GM20000 (cell line): Measurements from ENCODE around the gene ZNF346.
A peak's percentile ranks its signal among the peaks of the same experiment; 100 is the strongest.

Experiments
- DNase-seq: peaks from one replicate; pipeline ENCODE4 v3.0.0; 2012; ENCODE audit warnings: low spot score
- TF ChIP-seq, protein P1 (sequence below): IDR thresholded peaks from 2 replicates; pipeline ENCODE4 v1.5.1; 2012; ENCODE audit warnings: mild to moderate bottlenecking, control low read depth; ENCODE audit errors: extremely low read depth, missing control alignments

Gene ZNF346

DNA sequence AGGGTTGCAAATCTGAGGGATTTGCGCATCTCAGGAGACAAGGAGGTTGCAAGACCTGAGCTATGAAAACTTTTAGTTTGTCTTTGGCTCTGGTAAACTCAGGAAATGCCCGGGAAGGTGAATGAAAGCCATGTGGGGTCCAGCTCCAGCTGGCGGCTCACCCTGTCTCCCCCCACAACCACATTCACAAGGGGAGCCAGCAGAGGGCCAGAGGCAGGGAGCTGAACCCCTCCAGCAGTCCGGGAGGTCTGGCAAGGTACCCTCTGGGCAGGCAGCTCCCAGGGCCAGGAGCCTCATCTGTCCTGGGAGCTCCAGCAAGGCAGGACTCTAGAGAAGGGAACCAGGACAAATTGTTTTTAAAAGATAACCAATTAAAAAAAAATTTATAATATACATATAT is 61.7 kb downstream of the ZNF346 start:
- no peak for DNase-seq
- TF ChIP-seq, protein P1, sequence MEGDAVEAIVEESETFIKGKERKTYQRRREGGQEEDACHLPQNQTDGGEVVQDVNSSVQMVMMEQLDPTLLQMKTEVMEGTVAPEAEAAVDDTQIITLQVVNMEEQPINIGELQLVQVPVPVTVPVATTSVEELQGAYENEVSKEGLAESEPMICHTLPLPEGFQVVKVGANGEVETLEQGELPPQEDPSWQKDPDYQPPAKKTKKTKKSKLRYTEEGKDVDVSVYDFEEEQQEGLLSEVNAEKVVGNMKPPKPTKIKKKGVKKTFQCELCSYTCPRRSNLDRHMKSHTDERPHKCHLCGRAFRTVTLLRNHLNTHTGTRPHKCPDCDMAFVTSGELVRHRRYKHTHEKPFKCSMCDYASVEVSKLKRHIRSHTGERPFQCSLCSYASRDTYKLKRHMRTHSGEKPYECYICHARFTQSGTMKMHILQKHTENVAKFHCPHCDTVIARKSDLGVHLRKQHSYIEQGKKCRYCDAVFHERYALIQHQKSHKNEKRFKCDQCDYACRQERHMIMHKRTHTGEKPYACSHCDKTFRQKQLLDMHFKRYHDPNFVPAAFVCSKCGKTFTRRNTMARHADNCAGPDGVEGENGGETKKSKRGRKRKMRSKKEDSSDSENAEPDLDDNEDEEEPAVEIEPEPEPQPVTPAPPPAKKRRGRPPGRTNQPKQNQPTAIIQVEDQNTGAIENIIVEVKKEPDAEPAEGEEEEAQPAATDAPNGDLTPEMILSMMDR = no peak

DNA sequence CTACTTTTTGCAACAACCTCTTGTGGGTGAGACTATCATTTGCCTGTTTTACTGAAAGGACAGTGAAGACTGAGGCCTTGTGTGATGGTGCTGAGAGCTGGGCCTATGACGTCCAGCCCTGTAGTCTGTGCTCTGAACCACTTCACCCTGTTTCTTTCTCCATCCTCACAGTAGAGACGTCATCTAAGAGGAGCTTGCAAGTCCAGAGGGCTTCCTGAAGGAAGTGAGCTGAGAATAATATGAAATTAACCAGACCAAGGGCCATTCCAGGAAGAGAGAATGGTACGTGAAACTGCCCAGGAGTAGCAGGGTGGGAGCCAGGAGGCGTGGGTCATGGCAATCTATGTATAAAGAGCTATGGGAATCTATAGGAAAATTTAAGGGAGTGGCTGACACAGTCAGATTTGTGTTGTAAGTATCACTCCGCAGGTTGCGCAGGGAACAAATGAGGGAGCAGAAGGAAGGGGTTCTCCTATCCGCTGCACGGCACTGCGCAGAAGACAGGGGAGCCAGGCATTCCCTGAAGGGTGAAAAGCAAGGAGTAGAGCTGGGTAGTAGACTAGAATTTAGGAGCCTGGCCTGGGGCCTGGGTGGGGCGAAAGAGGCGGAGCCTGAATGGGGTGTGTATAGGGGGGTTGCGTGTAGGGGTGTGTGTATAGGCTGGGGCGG is 63.6 kb downstream of the ZNF346 start:
- DNase-seq = peak; percentile 28
- TF ChIP-seq, protein P1 = no peak

DNA sequence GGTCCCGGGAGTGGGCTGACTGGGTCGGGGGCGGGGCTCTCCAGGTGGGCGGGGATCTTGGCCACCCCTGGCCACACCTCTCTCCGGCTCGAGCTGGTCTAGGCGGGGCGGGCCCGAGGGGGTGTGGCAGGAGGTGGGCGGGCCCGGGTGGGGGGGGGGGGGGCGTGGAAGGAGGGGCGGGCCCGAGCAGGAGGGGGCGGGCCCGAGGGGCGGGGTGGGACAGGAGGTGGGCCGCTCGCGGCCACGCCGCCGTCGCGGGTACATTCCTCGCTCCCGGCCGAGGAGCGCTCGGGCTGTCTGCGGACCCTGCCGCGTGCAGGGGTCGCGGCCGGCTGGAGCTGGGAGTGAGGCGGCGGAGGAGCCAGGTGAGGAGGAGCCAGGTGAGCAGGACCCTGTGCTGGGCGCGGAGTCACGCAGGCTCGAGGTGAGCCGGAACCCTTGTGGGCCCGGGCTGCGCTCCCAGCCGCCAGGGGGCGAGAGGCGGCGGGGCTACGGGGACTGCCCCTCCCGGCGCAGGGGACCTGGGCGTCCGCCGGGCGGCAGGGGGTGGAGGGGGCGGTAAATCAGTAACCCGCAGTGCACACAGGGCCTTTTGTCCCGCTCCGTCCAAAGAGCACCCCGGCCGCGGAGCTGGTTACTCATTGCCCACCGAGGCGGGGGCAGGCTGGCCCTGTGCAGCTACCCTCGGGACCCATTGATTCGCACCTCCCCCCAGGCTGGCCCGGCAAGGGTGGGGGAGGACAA is 64.3 kb downstream of the ZNF346 start, which contains the start of gene FGFR4:
Gene FGFR4 (plus strand): TSS at position 262 of the 744 bp plus-strand sequence. CDS start 2,688 bp downstream, outside the sequence.
- DNase-seq = peak; percentile 94

DNA sequence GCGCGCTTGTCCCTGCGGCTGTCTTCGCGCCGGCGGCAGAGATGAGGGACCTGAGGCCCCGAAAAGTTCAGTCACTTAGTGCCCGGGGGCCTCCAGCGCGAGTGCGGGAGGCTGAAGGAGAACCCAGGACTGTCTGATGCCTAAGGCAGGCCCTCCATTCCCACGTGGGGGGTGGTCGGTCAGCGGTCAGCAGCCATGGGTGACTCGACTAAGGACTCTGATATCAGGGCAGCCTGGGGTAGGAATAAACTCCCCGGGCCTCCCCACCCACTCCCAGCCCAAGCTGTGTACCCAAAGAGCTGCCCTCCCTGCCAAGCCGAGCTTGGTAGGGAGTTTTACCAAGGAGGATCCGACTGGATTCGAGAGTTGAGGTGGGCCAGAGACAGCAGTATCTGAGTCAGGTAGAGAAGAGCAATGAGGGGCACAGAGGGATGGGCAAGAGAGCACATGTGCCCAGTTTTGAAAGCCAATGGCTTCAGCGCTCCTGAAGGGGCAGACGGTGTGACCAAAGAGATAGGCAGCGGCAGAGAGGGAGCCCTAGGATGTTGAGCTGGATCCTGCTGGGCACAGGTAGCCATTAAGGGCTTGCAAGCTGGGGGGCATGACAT is 65.0 kb downstream of the ZNF346 start:
- TF ChIP-seq, protein P1 = no peak

More for the DNA sequence above, 64.3 kb downstream of the ZNF346 start, which contains the start of gene FGFR4:
- TF ChIP-seq, protein P1 = peak; percentile 61

DNA sequence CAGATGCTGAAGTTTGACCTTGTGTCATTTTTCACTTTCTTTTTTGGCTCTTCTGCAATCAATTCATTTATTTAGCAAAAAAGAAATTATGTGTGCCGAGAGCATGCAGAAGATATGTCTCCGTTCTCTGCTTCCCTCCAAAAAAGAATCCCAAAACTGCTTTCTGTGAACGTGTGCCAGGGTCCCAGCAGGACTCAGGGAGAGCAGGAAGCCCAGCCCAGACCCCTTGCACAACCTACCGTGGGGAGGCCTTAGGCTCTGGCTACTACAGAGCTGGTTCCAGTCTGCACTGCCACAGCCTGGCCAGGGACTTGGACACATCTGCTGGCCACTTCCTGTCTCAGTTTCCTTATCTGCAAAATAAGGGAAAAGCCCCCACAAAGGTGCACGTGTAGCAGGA is 66.6 kb downstream of the ZNF346 start:
- no peak for DNase-seq
- TF ChIP-seq, protein P1 = no peak

More for the DNA sequence above, 65.0 kb downstream of the ZNF346 start:
- DNase-seq = peak; percentile 33

DNA sequence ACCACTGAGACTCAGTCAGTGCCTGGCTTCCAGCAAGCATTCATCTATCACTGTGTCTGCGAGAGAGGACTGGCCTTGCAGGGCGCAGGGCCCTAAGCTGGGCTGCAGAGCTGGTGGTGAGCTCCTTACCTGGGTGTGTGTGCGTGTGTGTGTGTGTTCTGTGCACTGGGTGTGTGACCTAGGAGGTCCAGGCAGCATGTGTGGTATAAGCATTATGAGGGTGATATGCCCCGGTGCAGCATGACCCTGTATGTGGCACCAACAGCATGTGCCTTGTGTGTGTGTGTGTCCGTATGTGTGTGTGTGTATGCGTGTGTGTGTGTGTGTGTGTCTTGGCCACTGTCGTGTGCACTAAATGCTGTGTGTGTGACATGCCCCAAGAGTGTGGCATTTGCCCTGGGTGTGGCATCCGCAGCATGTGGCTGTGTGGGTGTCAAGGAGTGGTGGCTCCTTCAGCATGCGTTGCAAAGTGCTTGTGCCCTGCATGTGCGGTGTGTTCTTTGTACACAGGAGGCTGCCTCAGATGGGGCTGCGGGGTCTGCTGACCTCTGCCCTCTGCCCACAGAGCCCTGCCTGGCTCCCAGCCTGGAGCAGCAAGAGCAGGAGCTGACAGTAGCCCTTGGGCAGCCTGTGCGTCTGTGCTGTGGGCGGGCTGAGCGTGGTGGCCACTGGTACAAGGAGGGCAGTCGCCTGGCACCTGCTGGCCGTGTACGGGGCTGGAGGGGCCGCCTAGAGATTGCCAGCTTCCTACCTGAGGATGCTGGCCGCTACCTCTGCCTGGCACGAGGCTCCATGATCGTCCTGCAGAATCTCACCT is 67.5 kb downstream of the ZNF346 start:
- no peak for DNase-seq
- TF ChIP-seq, protein P1 = no peak
